Measurements from ENCODE around the gene HEATR5A. TPM values are rescaled to one million over a fixed set of nuclear protein-coding genes. Genes with fewer than 3 reads are reported as not detected.
"Not testable (repeated sequence)": the region's sequence is repeated elsewhere in the genome, so short reads cannot be mapped to it uniquely, and the experiment has no call there.

HEATR5A gene
- total and polyA plus RNA-seq, 2 of the 13 experiments (the other 11 are each of a cell fraction or from before 2014, with no cell fraction given), result 36.4 to 105 TPM

DNA sequence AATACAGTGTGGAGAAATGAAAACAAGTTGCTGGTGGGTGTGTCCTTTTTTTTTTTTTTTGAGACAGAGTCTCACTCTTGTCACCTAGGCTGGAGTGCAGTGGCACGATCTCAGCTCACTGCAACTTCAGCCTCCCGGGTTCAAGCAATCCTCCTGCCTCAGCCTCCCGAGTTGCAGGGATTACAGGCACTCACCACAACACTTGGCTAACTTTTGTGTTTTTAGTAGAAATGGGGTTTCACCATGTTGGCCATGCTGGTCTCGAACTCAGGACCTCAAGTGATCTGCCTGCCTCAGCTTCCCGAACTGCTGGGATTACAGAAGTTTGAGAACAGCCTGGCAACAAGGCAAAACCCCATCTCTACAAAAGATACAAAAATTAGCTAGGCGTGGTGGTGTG is 108.0 kb downstream of the HEATR5A start:
- H2AFZ ChIP-seq (ENCODE audit: low read length); H3K27me3 ChIP-seq (ENCODE audit: control insufficient read depth in 1 of 2, insufficient read depth in 2 of 2, low read length in 2 of 2); FAIRE-seq; H3K9me3 ChIP-seq (ENCODE audit: low read length); H3K4me1 ChIP-seq (ENCODE audit: insufficient read depth, low read length); ATAC-seq; POLR2A ChIA-PET; DNase-seq (ENCODE audit: low spot score); H4K20me1 ChIP-seq (ENCODE audit: insufficient read depth, low read length); H3K27ac ChIP-seq (ENCODE audit: extremely low read length, insufficient read depth, low read length); in situ Hi-C loops (cut with HindIII; ENCODE audit: extremely low pct_ligation_motif_present, low pct_unique_long_range_greater_than_20kb); H3K9ac ChIP-seq (ENCODE audit: insufficient read depth, low read depth, low read length); H3K79me2 ChIP-seq (ENCODE audit: insufficient read depth, low read length); H3K4me2 ChIP-seq (ENCODE audit: low read depth, low read length); H3K4me3 ChIP-seq (replicated peaks in 1 of 3; ENCODE audit: insufficient read depth in 1 of 3, low read depth in 2 of 3, low read length in 3 of 3); CTCF ChIA-PET (ENCODE audit: low intra/inter-chr PET ratio, low total read pairs); BruUV-seq (replicated peaks); intact Hi-C loops (cut with micrococcal nuclease; ENCODE audit: unreplicated experiment): not testable (repeated sequence)
- 97% methylated on average over 6 of the region's 6 CpGs for WGBS (ENCODE audit: low lambda C conversion rate)
- TF ChIP-seq ZNF367 (CRISPR knock-in tag; IDR thresholded peaks at IDR 0.05; ENCODE audit: borderline replicate concordance), result 0 out of 2 replicates have a peak, but pooled peaks have one; percentile 30
- peak; percentile 39; the same call in 1 of the 2 replicates for TF ChIP-seq ZMYM3 (CRISPR knock-in tag; IDR thresholded peaks at IDR 0.05)
- 0 out of 2 replicates have a peak, but pooled peaks have one; percentile 34 for TF ChIP-seq YEATS4 (CRISPR knock-in tag; IDR thresholded peaks at IDR 0.05; ENCODE audit: borderline replicate concordance)
- TF ChIP-seq, protein P1, sequence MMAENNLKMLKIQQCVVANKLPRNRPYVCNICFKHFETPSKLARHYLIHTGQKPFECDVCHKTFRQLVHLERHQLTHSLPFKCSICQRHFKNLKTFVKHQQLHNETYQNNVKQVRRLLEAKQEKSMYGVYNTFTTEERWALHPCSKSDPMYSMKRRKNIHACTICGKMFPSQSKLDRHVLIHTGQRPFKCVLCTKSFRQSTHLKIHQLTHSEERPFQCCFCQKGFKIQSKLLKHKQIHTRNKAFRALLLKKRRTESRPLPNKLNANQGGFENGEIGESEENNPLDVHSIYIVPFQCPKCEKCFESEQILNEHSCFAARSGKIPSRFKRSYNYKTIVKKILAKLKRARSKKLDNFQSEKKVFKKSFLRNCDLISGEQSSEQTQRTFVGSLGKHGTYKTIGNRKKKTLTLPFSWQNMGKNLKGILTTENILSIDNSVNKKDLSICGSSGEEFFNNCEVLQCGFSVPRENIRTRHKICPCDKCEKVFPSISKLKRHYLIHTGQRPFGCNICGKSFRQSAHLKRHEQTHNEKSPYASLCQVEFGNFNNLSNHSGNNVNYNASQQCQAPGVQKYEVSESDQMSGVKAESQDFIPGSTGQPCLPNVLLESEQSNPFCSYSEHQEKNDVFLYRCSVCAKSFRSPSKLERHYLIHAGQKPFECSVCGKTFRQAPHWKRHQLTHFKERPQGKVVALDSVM (CRISPR knock-in tag; IDR thresholded peaks at IDR 0.05), result peak; percentile 51; the same call in 1 of the 2 replicates
- TF ChIP-seq ZNF607 (CRISPR knock-in tag; IDR thresholded peaks at IDR 0.05; ENCODE audit: borderline replicate concordance), result 0 out of 2 replicates have a peak, but pooled peaks have one; percentile 44
- peak; percentile 41; the same call in 1 of the 2 replicates for TF ChIP-seq PREB (CRISPR knock-in tag; IDR thresholded peaks at IDR 0.05)
- peak; percentile 51; the same call in 1 of the 2 replicates for TF ChIP-seq ADNP (CRISPR knock-in tag; IDR thresholded peaks at IDR 0.05)
- TF ChIP-seq MYC (CRISPR knock-in tag; IDR thresholded peaks at IDR 0.05; ENCODE audit: borderline replicate concordance), result 0 out of 2 replicates have a peak, but pooled peaks have one; percentile 24
- TF ChIP-seq ZNF232 (CRISPR knock-in tag; IDR thresholded peaks at IDR 0.05; ENCODE audit: borderline replicate concordance), result 0 out of 2 replicates have a peak, but pooled peaks have one; percentile 32
- peak; percentile 62; the same call in 1 of the 2 replicates for TF ChIP-seq ZNF572 (CRISPR knock-in tag; IDR thresholded peaks at IDR 0.05)
- TF ChIP-seq, protein P2, sequence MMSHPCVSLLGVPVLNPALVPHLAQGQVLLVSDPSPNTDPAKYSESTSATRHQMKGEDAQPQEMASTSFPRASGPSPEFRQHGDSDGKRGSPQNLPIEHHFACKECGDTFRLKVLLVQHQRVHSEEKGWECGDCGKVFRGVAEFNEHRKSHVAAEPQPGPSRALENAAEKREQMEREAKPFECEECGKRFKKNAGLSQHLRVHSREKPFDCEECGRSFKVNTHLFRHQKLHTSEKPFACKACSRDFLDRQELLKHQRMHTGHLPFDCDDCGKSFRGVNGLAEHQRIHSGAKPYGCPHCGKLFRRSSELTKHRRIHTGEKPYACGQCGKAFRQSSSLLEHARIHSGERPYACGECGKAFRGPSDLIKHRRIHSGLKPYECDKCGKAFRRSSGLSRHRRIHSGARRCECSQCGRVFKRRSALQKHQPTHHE (CRISPR knock-in tag; IDR thresholded peaks at IDR 0.05; ENCODE audit: borderline replicate concordance), result 0 out of 2 replicates have a peak, but pooled peaks have one; percentile 65
- peaks cover 9 to 27% of the 10 kb centered on the region in 2 experiments for H3K36me3 ChIP-seq (replicated peaks in 1 of 2; ENCODE audit: control insufficient read depth in 1 of 2, insufficient read depth in 2 of 2, low read length in 2 of 2)
